ENCODE measurements around the gene GTPBP6. TPM values are rescaled to one million over a fixed set of nuclear protein-coding genes. Genes with fewer than 3 reads are reported as not detected.

GTPBP6 gene
- total and polyA plus RNA-seq, 4 donors: 11.8 to 79.1 (median 59.6) TPM

DNA sequence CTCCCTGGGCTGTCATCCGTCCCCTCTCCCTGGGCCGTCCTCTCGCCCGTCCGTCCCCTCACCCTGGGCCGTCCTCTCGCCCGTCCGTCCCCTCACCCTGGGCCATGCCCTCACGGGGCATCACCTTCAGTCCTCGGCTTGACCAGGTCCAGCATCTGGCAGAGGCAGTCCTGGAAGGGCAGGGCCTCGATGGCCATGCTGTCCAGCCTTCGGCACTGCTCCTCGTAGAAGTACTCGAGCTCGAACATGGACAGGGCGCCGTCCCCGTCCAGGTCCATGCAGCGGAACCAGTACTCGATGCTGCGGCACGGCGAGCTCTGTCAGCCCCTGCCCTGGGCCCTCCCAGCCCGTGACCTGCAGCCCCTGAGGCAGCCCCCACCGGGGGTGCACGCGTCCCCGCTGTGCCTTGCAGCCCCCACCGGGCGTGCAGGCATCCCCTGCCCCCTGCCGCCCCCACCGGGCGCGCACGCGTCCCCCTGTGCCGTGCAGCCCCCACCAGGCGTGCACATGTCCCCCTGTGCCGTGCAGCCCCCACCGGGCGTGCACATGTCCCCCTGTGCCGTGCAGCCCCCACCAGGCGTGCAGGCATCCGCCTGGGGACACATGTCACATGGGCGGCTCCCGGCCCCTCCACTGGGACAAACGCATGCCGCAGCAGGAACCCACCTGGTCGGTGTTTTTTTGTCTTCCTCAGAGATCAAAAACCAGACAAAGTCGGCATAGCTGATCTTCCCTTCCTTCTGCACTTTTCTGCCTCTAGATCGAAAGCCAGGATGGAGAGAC lies 22.2 kb upstream of the GTPBP6 start:
- peaks cover 0 to 5% (median 0%) of the 10 kb centered on the region in 4 donors for H3K9me3 ChIP-seq (ENCODE audit: control insufficient read depth in 4 of 4, insufficient read depth in 3 of 4, low read length in 3 of 4)
- H3K4me3 ChIP-seq: no peak overlapping the region
- ATAC-seq (ENCODE audit: insufficient read depth, low FRiP score) (no peak), DNase-seq (no peak)
- peaks cover 4 to 42% (median 18%) of the 10 kb centered on the region in 4 donors for H3K36me3 ChIP-seq (ENCODE audit: control insufficient read depth in 4 of 4, insufficient read depth in 4 of 4, low read length in 4 of 4)
- no peaks in the 10 kb centered on the region for H3K27me3 ChIP-seq (ENCODE audit: control insufficient read depth in 3 of 3, insufficient read depth in 3 of 3, low read length in 2 of 3)
- no peak overlapping the region for H3K9ac ChIP-seq (ENCODE audit: insufficient read depth in 1 of 2, low read length in 2 of 2)
- no peak overlapping the region for H3K27ac ChIP-seq (ENCODE audit: low read depth in 1 of 2, low read length in 1 of 2)
- TF ChIP-seq, protein P1, sequence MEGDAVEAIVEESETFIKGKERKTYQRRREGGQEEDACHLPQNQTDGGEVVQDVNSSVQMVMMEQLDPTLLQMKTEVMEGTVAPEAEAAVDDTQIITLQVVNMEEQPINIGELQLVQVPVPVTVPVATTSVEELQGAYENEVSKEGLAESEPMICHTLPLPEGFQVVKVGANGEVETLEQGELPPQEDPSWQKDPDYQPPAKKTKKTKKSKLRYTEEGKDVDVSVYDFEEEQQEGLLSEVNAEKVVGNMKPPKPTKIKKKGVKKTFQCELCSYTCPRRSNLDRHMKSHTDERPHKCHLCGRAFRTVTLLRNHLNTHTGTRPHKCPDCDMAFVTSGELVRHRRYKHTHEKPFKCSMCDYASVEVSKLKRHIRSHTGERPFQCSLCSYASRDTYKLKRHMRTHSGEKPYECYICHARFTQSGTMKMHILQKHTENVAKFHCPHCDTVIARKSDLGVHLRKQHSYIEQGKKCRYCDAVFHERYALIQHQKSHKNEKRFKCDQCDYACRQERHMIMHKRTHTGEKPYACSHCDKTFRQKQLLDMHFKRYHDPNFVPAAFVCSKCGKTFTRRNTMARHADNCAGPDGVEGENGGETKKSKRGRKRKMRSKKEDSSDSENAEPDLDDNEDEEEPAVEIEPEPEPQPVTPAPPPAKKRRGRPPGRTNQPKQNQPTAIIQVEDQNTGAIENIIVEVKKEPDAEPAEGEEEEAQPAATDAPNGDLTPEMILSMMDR (IDR thresholded peaks at IDR 0.05; ENCODE audit: control extremely low read depth, extremely low read depth): no peak
- WGBS, 2 donors: 93 to 97% methylated on average over 49 to 51 of the region's 52 CpGs
- no peaks in the 10 kb centered on the region for H3K4me1 ChIP-seq (ENCODE audit: control insufficient read depth in 5 of 5, insufficient read depth in 5 of 5, low read length in 5 of 5)

DNA sequence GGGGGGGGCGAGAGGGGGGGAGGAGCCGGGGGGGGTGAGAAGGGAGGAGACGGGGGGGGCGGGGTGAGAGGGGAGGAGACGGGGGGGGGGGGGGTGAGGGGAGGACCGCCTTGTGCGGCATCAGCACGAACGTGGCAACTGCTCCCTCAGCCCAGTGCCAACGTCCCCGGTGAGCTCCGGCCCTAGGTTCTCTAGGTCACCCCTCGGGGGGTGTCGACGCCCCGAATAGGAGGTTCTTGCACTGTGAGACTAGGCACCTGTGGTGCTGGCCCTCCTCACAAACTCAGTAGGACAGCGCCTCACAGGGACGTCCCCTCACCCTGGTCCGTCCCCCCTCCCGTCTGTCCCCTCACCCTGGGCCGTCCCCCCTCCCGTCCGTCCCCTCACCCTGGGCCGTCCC lies 21.5 kb upstream of the GTPBP6 start:
- TF ChIP-seq, protein P1 (IDR thresholded peaks at IDR 0.05; ENCODE audit: control extremely low read depth, extremely low read depth): no peak
- 87 to 88% methylated on average over 10 to 20 of the region's 24 CpGs for WGBS, 2 donors
- Histone ChIP-seq H3K36me3 (ENCODE audit: control insufficient read depth in 4 of 4, insufficient read depth in 4 of 4, low read length in 4 of 4) (peaks cover 0 to 47% (median 19%) of the 10 kb centered on the region in 4 donors), H3K4me3 (no peak overlapping the region), H3K4me1 (ENCODE audit: control insufficient read depth in 5 of 5, insufficient read depth in 5 of 5, low read length in 5 of 5) (no peaks in the 10 kb centered on the region), H3K9ac (ENCODE audit: insufficient read depth in 1 of 2, low read length in 2 of 2) (no peak overlapping the region), H3K27me3 (ENCODE audit: control insufficient read depth in 3 of 3, insufficient read depth in 3 of 3, low read length in 2 of 3) (no peaks in the 10 kb centered on the region), H3K9me3 (ENCODE audit: control insufficient read depth in 4 of 4, insufficient read depth in 3 of 4, low read length in 3 of 4) (peaks cover 0 to 5% (median 0%) of the 10 kb centered on the region in 4 donors), H3K27ac (ENCODE audit: low read depth in 1 of 2, low read length in 1 of 2) (no peak overlapping the region)
- DNase-seq (no peak), ATAC-seq (ENCODE audit: insufficient read depth, low FRiP score) (no peak)

DNA sequence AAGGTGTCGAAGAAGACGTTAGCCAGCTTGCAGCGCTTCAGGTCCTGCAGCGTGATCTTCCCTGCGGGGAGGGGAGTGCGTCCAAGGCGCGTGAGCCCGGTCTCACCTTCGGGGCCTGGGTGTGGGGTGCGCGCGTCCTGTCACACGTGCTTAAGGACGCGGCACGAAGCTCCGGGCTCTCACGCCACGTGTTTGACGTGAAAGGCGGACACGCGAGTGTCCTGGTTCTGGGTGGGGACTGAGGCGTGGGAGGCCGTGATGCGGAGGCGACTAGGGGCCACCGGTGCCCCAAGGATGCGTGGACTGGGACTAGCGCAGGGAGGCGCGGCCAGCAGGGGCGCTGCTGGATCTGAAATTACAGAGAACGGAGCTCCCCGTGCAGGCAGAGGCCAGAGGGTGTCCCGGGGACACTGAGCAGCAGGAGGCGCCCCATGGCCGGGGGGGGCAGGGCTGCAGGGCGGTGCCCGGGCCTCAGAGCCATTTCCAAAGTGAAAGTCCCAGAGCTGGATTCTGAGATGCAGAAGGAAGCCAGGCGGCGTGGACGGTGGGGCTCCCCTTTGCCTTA lies 20.3 kb upstream of the GTPBP6 start:
- H3K36me3 ChIP-seq (ENCODE audit: control insufficient read depth in 4 of 4, insufficient read depth in 4 of 4, low read length in 4 of 4): peaks cover 0 to 44% (median 18%) of the 10 kb centered on the region in 4 donors
- ATAC-seq (ENCODE audit: insufficient read depth, low FRiP score) (no peak), DNase-seq (no peak)
- peaks cover 0 to 6% (median 0%) of the 10 kb centered on the region in 4 donors for H3K9me3 ChIP-seq (ENCODE audit: control insufficient read depth in 4 of 4, insufficient read depth in 3 of 4, low read length in 3 of 4)
- H3K9ac ChIP-seq (ENCODE audit: insufficient read depth in 1 of 2, low read length in 2 of 2): no peak overlapping the region
- H3K4me3 ChIP-seq: no peak overlapping the region
- H3K4me1 ChIP-seq (ENCODE audit: control insufficient read depth in 5 of 5, insufficient read depth in 5 of 5, low read length in 5 of 5): no peaks in the 10 kb centered on the region
- no peak overlapping the region for H3K27ac ChIP-seq (ENCODE audit: low read depth in 1 of 2, low read length in 1 of 2)
- TF ChIP-seq, protein P1 (IDR thresholded peaks at IDR 0.05; ENCODE audit: control extremely low read depth, extremely low read depth): no peak
- WGBS, 2 donors: 97% methylated on average over 44 of the region's 44 CpGs
- no peaks in the 10 kb centered on the region for H3K27me3 ChIP-seq (ENCODE audit: control insufficient read depth in 3 of 3, insufficient read depth in 3 of 3, low read length in 2 of 3)

Data from lung (tissue), 12 donors.